HG03469 (cell line): ENCODE results near the gene ARGLU1.
A peak's percentile ranks its signal among the peaks of the same experiment; 100 is the strongest.
"Not testable (repeated sequence)": the region's sequence is repeated elsewhere in the genome, so short reads cannot be mapped to it uniquely, and the experiment has no call there.

Experiments used
- ATAC-seq: cut with Tn5 transposase; IDR thresholded peaks from one replicate; pipeline ENCODE4 v1.9.1; 2021; ENCODE audit warnings: mild to moderate bottlenecking, moderate library complexity, moderate number of reproducible peaks; ENCODE audit not compliant: unreplicated experiment

ARGLU1 gene

DNA sequence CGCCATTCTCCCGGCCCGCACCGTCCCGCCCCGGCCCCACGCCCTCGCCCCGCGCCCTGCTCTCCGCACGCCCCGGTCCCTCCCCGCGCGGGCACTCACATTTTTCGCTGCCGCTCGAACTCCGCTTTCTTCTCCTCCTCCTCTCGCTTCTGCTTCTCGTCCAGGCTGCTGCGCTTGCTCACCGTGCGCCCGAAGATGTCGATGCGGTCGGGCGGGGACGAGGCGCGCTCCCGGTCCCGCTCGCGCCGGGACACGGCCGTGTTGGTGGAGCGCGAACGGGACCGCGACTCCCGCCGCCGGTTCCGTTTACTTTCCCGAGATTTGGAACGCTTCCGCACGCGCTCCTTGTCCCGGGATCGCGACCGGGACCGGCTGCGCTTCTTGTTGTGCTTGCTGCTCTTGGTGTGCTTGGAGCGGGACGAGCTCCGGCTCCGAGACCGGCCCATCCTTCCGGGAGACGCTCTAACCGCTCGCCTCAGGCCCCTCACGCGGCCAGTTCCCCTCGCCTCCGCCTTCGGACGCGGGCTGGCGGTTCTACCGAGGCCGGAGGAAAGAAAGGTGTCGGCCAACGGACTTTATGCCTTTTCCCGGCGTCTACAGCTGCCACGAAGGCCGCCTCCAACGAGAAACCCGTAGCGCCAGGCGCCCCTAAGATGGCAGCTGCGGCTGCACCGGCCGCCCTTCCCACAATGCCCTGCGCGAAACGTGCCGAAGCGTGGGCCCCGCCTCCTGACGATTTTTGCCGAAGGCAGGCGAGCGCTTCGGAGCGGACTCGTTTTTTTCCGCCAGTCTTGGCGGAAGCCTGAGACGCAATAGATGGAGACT lies at the start of gene ARGLU1:
ARGLU1 (minus strand) TSS at position 664 of the 825 bp plus-strand sequence; CDS start at position 446, 218 bp downstream.
- ATAC-seq = peak; percentile 48

DNA sequence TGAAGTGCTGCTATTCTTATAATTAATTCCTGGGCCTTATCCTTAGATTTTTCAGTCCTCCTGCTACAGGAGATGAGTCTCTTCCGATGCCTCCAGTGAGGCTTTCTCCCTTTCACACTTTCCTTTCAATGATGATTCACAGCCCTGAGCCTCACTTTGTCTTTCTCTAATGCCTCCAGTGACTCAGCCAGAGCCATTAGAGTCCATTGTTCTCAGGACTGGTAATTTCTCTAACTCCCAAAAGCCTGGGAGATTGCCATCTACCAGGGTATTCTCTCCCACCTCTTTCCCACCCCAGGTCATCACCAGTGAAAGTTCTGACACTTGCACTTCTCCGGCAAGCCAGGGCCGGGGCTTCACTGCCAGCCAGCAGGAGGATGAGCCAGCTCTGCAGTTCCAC lies 49.6 kb upstream of the ARGLU1 start:
- no peak for ATAC-seq

DNA sequence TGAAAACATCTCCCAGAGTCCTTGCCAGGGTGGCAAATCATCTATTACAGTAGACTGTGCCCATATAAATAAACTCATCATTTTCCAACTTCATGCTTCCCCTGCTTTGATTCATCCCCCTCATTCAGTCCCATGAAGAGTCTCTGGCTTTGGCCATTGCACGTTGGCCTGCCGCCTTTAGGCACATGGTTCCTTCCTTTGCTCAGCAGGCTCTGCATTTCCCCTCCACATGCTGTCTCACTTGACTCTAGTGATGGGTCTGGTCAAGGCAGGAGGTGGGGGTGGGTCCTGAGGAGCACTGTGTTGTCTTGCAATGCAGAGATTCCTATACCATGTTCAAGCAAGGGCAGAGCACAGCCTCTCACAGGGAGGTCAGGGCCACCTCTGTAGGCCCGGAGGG lies 48.8 kb upstream of the ARGLU1 start:
- no peak for ATAC-seq

DNA sequence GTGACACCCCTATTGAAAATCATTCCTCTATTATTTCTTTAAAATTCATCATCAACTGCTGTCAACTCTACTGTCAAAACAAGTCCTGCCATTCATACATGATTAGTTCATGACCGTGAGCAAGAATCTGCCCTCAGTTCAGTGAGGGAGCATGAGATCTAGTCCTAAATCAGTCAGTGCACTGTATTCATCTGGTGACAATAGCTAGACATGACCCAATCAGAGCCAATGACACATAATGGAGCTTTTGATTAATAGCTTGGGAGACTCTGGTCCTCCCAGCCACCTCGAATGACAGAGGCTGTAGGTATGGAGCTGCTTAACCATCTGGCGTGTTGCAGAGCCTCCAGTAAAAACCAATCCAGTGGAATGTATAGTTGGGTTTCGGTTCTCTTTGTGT lies 46.9 kb upstream of the ARGLU1 start:
- ATAC-seq = no peak

- ATAC-seq = no peak
These were observed 44.8 kb upstream of the ARGLU1 start for GRCh38 chr13:106612688-106613087.

- ATAC-seq = no peak
These were observed 42.5 kb upstream of the ARGLU1 start for GRCh38 chr13:106610486-106610885.

GRCh38 chr13:106609116-106609515 lies 41.2 kb upstream of the ARGLU1 start:
- no peak for ATAC-seq

GRCh38 chr13:106603546-106603945 lies 35.6 kb upstream of the ARGLU1 start:
- no peak for ATAC-seq

DNA sequence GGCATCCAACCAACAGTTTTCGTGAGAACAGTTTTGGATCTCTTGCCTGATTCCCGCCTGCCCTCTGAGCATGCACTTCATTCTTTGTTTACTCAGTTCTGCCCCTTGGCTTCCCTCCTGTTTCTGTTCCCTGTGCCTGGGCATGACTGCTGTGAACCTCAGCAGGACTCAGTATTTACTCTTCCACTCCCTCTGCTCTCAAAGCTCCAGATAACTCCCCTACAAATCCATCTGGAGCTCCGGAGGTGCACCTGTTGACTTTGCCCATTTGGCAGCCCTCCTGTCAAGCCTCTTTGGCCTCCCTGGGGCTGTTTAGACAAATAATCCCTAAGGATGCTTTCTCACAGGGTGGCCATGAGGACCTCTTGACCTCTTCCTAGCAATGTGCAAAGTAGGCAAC lies 34.2 kb upstream of the ARGLU1 start:
- ATAC-seq = no peak

- ATAC-seq = no peak
These were observed 33.6 kb upstream of the ARGLU1 start for GRCh38 chr13:106601489-106601888.

GRCh38 chr13:106600798-106601135 lies 32.8 kb upstream of the ARGLU1 start:
- not testable (repeated sequence) for ATAC-seq

GRCh38 chr13:106599875-106600797 lies 32.2 kb upstream of the ARGLU1 start:
- ATAC-seq = no peak

DNA sequence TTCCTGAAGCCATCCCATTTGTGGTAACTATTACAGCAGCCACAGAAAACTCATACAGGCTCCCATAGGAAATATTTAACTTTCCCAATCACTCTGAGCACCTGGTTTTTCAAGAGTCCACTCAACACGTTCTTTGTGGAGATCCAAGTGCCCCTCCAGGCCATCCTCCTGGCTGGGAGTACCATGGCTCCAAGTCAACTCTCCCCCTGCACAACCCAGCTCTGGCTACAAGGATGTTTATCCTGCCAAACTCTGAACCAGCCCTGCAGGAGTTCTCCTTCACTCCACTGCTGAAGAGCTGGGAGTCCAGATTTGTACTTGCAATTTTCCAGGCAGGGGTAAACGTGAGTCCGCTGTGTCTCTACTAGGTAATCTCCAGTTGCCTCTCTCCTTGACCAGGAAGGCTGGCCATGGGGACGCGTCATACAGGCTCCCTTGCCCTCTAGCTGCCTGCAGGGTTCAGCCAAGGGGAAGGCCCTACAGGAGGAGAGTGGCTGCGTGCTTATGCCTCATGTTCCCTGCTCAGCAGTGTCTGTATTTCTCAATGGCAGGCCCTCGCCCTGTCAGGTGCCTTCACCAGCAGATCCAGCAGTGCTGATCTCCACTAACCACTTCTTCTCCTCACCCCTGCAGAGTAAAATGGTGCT lies 29.9 kb upstream of the ARGLU1 start:
- no peak for ATAC-seq

DNA sequence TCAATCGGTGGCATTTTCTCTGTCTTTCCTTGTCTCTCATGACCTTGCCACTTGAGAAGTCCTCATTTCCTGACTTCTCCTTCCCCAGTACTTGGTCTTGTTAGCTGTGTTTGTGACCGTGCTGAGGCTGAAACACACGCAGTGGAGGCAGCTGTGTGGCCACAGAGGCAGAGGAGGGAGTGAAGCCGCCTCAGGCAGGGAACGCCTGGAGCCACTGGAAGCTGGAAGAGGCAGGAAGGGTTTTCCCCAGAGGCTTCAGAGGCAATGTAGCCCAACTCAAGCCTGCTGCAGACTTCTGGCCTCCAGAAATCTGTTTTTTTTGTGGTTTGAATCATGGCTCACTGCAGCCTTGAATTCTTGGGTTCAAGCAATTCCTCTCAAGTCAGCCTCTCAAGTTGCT lies 29.2 kb upstream of the ARGLU1 start:
- ATAC-seq = no peak

DNA sequence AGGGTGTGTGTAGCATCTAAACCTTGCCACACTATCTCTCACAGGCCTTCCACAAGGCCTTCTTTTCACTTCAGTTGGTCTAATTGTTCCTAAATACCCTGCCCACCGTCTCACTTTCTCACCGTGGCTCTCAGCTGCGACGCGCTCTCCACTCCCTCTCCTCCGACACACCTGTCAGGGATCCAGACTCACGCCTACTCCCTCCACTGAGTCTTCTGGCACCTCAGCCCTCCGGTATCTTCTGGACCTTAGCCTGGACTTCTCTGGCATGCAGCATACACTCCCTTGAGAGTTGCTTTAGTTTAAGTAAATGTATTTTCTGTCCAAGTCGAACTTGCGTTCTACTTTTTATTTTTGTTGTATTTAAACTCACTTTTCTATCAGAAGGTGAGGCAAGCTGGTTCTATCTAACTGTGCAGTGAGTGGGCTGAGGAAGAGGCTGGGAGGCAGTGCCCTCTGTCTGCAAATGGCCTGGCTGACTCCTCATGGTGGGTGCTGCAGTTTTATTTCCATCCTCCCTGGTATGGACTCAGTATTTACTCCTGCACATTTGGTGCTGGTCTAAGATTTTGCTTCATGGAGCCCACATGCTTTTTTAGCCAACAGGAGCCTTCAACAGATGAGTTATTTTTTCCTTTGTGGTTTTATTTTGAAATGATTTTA lies 28.5 kb upstream of the ARGLU1 start:
- ATAC-seq = no peak

GRCh38 chr13:106595625-106596024 lies 27.7 kb upstream of the ARGLU1 start:
- ATAC-seq = no peak

- ATAC-seq = no peak
These were observed 27.0 kb upstream of the ARGLU1 start for GRCh38 chr13:106594980-106595379.

DNA sequence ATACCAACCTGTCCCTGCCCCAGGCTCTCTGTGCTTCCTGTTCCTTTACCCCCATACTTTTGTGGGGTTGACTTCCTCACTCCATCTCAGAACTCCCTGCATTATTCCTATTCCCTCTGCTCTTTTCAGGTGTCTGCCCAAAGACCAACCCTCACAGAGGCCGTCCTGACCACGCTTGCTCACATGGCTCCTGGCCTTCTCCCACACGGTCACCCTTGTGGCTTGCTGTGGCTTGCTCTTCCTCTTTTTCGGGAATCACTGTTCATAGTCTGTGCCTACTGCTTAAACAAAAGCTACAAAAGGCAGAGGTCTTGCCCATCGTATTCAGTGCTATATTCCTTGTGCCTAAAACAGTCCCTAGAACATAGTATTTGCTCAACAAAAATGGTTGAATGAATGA lies 25.2 kb upstream of the ARGLU1 start:
- no peak for ATAC-seq

DNA sequence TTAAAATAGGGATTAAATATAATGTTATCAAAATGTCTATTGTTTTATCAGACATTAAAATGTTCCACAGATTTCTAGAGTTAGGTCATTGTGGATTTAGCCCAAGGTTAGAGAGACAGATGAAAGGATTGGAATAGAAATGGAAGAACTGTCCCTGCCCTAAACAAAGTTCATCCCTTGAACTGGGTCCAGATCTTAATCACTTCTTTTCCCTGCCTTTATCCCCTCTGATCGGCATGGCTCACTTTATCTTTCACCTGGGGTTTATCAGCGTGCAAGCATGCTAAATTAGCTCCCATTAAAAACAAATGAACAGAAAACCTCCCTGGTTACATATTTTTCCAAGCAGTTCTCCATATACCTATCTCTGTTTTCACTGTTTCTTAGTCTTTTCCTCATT lies 23.4 kb upstream of the ARGLU1 start:
- no peak for ATAC-seq

DNA sequence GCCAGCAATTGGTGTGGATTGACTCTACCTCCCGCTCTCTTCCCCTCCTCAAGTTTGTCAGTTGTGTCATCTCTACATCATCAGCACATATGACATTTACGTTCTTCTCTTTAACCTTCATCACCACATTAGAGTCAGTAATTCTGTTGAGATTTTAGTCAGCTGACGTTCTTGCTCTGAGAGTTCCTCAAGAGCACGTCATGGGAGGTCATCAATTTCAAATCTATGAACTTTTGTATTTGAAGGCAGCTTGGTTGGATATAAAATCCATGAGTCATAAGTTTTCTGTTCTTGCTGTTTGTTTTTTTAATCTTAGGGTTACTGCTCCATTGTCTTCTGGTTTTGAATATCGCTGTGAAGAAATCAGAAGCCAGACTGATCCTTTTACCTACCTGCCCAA lies 21.8 kb upstream of the ARGLU1 start:
- no peak for ATAC-seq

DNA sequence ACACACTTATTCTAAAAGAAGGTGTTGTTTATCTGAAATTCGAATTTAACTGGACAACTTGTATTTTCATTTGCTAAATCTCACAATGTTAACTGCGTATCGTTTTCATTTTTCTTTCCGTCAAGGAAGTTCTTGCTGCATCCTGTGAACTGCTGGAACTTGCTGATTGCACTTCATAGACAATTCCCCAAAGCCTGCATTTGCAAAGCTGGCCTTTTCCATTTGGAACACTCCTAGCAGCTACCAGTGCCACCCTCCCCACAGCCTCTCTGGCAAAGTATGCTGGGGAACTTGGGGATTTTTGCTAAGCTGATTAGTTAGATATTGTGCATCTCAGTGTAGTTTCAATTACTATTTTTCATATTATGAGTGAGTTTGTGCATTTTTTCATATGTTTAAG lies 20.4 kb upstream of the ARGLU1 start:
- no peak for ATAC-seq
